WTC11 (cell line): ENCODE data around the gene PCED1A. TPM values are rescaled to one million over a fixed set of nuclear protein-coding genes. Genes with fewer than 3 reads are reported as not detected.

Experiments used
- ATAC-seq: fragments of 200-7000 bp; cut with Tn5 transposase; 2 replicates; pipeline ENCODE4 v1.10.0; 2021; ENCODE audit warnings: mild to moderate bottlenecking, moderate library complexity
- CTCF ChIA-PET: fragments of 300-600 bp; sonication (Branson Sonifier 250); formaldehyde crosslinking; loops from one replicate; lab custom pipeline; 2021; ENCODE audit warnings: antibody characterized with exemption; lab: Charles Lee
- POLR2A ChIA-PET: fragments of 350-600 bp; sonication (Branson Sonifier 250); formaldehyde crosslinking; loops from one replicate; lab custom pipeline; 2021; ENCODE audit warnings: antibody characterized with exemption; lab: Charles Lee
- DNase-seq: peaks from one replicate; pipeline ENCODE4 v3.0.0; 2021; ENCODE audit warnings: low spot score
- H3K27ac Mint-ChIP-seq: 2 replicates; pipeline ENCODE4 v1.8.0; 2021; ENCODE audit warnings: mixed read lengths
- H3K27me3 Mint-ChIP-seq: 2 replicates; pipeline ENCODE4 v1.8.0; 2021; ENCODE audit warnings: low read depth, mild to moderate bottlenecking, moderate library complexity, mixed read lengths
- H3K36me3 Mint-ChIP-seq: 2 replicates; pipeline ENCODE4 v1.8.0; 2021; ENCODE audit warnings: mixed read lengths
- H3K4me1 Mint-ChIP-seq: 2 replicates; pipeline ENCODE4 v1.8.0; 2022; ENCODE audit warnings: mixed read lengths
- H3K4me3 Mint-ChIP-seq: 2 replicates; pipeline ENCODE4 v1.8.0; 2021; ENCODE audit warnings: mild to moderate bottlenecking, moderate library complexity, mixed read lengths
- H3K9me3 Mint-ChIP-seq: 2 replicates; pipeline ENCODE4 v1.8.0; 2021; ENCODE audit warnings: mixed read lengths
- AR ChIP-seq: fragments of 250-450 bp; sonication (Bioruptor Pico); IDR thresholded peaks from 2 replicates; pipeline ENCODE4 v1.9.0; 2021; ENCODE audit warnings: mild to moderate bottlenecking
- ATF2 ChIP-seq: sonication (generic); formaldehyde crosslinking; IDR thresholded peaks from 2 replicates; pipeline ENCODE4 v1.8.1; 2022; ENCODE audit warnings: low read depth, missing genetic modification reagents, borderline replicate concordance
- CBFB ChIP-seq: sonication (generic); formaldehyde crosslinking; IDR thresholded peaks from 2 replicates; pipeline ENCODE4 v1.8.1; 2022; ENCODE audit warnings: mild to moderate bottlenecking, low read depth, missing genetic modification reagents
- EMX1 ChIP-seq: fragments of 250-450 bp; sonication (Bioruptor Pico); IDR thresholded peaks from 2 replicates; pipeline ENCODE4 v1.8.0; 2021; ENCODE audit warnings: mild to moderate bottlenecking
- FOXK1 ChIP-seq: sonication (generic); formaldehyde crosslinking; IDR thresholded peaks from 2 replicates; pipeline ENCODE4 v1.8.0; 2022; ENCODE audit warnings: mild to moderate bottlenecking, moderate library complexity, missing genetic modification reagents
- GABPB1 ChIP-seq: sonication (generic); formaldehyde crosslinking; IDR thresholded peaks from 2 replicates; pipeline ENCODE4 v1.8.1; 2023; ENCODE audit warnings: mild to moderate bottlenecking, missing genetic modification reagents
- HMGA2 ChIP-seq: fragments of 250-450 bp; sonication (Bioruptor Pico); IDR thresholded peaks from 2 replicates; pipeline ENCODE4 v1.4.0; 2021; ENCODE audit warnings: mild to moderate bottlenecking, moderate library complexity
- IRF2 ChIP-seq: sonication (generic); formaldehyde crosslinking; IDR thresholded peaks from 2 replicates; pipeline ENCODE4 v1.8.0; 2022; ENCODE audit warnings: low read depth, missing genetic modification reagents, borderline replicate concordance
- JAZF1 ChIP-seq: fragments of 250-450 bp; sonication (Bioruptor Pico); IDR thresholded peaks from 2 replicates; pipeline ENCODE4 v1.9.0; 2021; ENCODE audit warnings: moderate library complexity, mild to moderate bottlenecking, inconsistent platforms
- NR2C2 ChIP-seq: sonication (generic); formaldehyde crosslinking; IDR thresholded peaks from 2 replicates; pipeline ENCODE4 v1.8.0; 2022; ENCODE audit warnings: mild to moderate bottlenecking, missing genetic modification reagents
- SMAD3 ChIP-seq: sonication (generic); formaldehyde crosslinking; IDR thresholded peaks from 2 replicates; pipeline ENCODE4 v1.8.0; 2022; ENCODE audit warnings: missing genetic modification reagents, mild to moderate bottlenecking, borderline replicate concordance
- SOX15 ChIP-seq: fragments of 250-450 bp; sonication (Bioruptor Pico); IDR thresholded peaks from 2 replicates; pipeline ENCODE4 v1.9.0; 2021; ENCODE audit warnings: mild to moderate bottlenecking
- TEAD4 ChIP-seq: sonication (generic); formaldehyde crosslinking; IDR thresholded peaks from 2 replicates; pipeline ENCODE4 v1.8.0; 2022; ENCODE audit warnings: mild to moderate bottlenecking, missing genetic modification reagents
- ZBTB43 ChIP-seq: sonication (generic); formaldehyde crosslinking; IDR thresholded peaks from 2 replicates; pipeline ENCODE4 v1.8.1; 2023; ENCODE audit warnings: mild to moderate bottlenecking, missing genetic modification reagents
- ZNF138 ChIP-seq: sonication (generic); formaldehyde crosslinking; conservative IDR thresholded peaks from 2 replicates; pipeline ENCODE4 v1.8.1; 2022; ENCODE audit warnings: mild to moderate bottlenecking, moderate library complexity, missing genetic modification reagents
- ZNF263 ChIP-seq: sonication (generic); formaldehyde crosslinking; IDR thresholded peaks from 2 replicates; pipeline ENCODE4 v1.8.1; 2022; ENCODE audit warnings: low read depth, mild to moderate bottlenecking, moderate library complexity, missing genetic modification reagents
- ZNF396 ChIP-seq: fragments of 250-450 bp; sonication (Bioruptor Pico); IDR thresholded peaks from 2 replicates; pipeline ENCODE4 v1.8.0; 2021; ENCODE audit warnings: mild to moderate bottlenecking, moderate library complexity, borderline replicate concordance
- ZNF425 ChIP-seq: fragments of 250-450 bp; sonication (Bioruptor Pico); conservative IDR thresholded peaks from 2 replicates; pipeline ENCODE4 v1.9.0; 2021; ENCODE audit warnings: mild to moderate bottlenecking
- total RNA-seq: library from RNA; stranded (reverse); gene quantifications from 3 replicates; pipeline ENCODE4 v1.2.3, GENCODE V29; 2021
- TF ChIP-seq, protein P1 (sequence below): fragments of 250-450 bp; sonication (Bioruptor Pico); IDR thresholded peaks from 2 replicates; pipeline ENCODE4 v1.9.0; 2021; ENCODE audit warnings: mild to moderate bottlenecking, borderline replicate concordance
- TF ChIP-seq, protein P2 (sequence below): sonication (generic); formaldehyde crosslinking; conservative IDR thresholded peaks from 2 replicates; pipeline ENCODE4 v1.8.1; 2022; ENCODE audit warnings: mild to moderate bottlenecking, missing genetic modification reagents
- TF ChIP-seq, protein P3 (sequence below): sonication (generic); formaldehyde crosslinking; IDR thresholded peaks from 2 replicates; pipeline ENCODE4 v1.8.0; 2022; ENCODE audit warnings: mild to moderate bottlenecking, missing genetic modification reagents

PCED1A gene
- total RNA-seq, 1 experiment from 2014 or later: 19.7 TPM

DNA sequence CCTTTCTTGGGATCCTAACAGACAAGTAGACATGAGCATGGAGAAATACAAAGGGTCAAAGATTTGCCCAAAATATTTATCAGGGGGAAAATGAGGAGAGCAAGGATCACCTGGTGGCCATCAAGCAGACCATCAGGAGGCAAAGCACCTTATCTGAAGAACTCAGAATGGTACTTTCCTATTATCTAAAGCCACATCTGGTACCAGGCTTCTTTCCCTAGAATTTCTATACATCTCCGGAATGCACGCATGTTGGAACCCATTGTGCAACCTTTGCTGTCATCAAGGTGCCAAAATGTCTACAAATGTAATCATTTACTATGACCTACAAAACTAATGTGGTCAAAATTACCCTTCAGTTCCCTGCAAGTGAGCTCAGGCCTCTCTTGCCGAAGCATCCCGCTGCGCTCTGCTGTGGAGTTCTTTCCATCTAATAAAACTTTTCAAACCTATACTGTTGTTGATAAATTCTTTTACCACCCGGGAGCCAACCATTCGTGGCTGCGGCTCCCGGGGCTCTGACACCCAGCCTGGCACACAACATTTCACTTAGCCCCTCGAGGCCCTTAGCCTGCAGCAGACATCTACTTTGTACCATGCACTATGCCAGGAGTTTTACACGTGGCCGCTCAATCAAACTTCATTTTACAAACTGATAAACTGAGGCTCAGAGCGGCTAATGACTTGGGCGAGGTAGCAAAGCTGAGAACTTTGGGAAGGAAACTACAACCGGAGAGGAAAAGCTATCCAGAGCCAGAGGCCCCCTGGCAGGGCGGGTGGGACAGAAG is 36.2 kb downstream of the PCED1A start (continued):
- TF ChIP-seq, protein P1, sequence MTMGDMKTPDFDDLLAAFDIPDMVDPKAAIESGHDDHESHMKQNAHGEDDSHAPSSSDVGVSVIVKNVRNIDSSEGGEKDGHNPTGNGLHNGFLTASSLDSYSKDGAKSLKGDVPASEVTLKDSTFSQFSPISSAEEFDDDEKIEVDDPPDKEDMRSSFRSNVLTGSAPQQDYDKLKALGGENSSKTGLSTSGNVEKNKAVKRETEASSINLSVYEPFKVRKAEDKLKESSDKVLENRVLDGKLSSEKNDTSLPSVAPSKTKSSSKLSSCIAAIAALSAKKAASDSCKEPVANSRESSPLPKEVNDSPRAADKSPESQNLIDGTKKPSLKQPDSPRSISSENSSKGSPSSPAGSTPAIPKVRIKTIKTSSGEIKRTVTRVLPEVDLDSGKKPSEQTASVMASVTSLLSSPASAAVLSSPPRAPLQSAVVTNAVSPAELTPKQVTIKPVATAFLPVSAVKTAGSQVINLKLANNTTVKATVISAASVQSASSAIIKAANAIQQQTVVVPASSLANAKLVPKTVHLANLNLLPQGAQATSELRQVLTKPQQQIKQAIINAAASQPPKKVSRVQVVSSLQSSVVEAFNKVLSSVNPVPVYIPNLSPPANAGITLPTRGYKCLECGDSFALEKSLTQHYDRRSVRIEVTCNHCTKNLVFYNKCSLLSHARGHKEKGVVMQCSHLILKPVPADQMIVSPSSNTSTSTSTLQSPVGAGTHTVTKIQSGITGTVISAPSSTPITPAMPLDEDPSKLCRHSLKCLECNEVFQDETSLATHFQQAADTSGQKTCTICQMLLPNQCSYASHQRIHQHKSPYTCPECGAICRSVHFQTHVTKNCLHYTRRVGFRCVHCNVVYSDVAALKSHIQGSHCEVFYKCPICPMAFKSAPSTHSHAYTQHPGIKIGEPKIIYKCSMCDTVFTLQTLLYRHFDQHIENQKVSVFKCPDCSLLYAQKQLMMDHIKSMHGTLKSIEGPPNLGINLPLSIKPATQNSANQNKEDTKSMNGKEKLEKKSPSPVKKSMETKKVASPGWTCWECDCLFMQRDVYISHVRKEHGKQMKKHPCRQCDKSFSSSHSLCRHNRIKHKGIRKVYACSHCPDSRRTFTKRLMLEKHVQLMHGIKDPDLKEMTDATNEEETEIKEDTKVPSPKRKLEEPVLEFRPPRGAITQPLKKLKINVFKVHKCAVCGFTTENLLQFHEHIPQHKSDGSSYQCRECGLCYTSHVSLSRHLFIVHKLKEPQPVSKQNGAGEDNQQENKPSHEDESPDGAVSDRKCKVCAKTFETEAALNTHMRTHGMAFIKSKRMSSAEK: no peak
- no peak for TF ChIP-seq ZNF425 (CRISPR knock-in tag)
- no peak for TF ChIP-seq SMAD3 (CRISPR knock-in tag)
- no peak for TF ChIP-seq FOXK1
- TF ChIP-seq GABPB1 (CRISPR knock-in tag): no peak
- no peak for TF ChIP-seq ZNF138 (CRISPR knock-in tag)
- no peak for TF ChIP-seq HMGA2
- TF ChIP-seq ATF2 (CRISPR knock-in tag): no peak
- TF ChIP-seq, all 79 proteins: peak for 0

DNA sequence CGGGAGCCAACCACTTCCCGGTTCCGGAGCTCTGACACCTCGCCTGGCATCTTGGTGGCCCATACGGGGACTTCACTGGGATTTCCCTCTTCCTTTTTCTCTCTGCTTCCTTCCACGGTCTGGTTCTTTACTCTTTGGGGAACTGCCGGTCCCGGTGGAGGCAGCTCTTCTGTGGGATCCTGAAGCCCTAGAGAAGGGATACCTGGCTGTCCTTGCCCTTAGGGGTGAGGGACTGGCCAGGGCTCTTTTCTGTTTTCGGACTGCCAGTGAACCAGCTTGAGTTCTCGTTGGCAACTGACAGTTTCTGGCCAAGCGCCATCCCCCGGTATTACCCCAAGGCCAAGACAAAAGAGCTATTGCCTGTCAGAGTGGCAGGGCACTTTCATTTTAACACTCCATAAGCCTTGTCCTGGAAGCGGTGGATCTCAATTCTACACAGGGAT is 39.1 kb downstream of the PCED1A start:
- no peak for ATAC-seq
- ChIA-PET CTCF (interaction anchor here (0.6 to 4.5 kb wide), 12 partner anchors 15 to 133 kb away, joined by 3 to 24 read pairs (median 4); partner anchors contain the start of gene TMEM239), POLR2A (no interaction called here)
- H3K27me3 Mint-ChIP-seq: peaks cover 63% of the 10 kb centered on the region
- peaks cover 13% of the 10 kb centered on the region for H3K36me3 Mint-ChIP-seq
- H3K9me3 Mint-ChIP-seq: no peaks in the 10 kb centered on the region
- peak overlapping the region; percentile 81 for H3K4me3 Mint-ChIP-seq
- no peak overlapping the region for H3K27ac Mint-ChIP-seq
- DNase-seq: no peak
- peaks cover 36% of the 10 kb centered on the region for H3K4me1 Mint-ChIP-seq
- TF ChIP-seq ZNF396 (CRISPR knock-in tag) (no peak), AR (CRISPR knock-in tag) (no peak), SOX15 (CRISPR knock-in tag) (no peak), IRF2 (CRISPR knock-in tag) (no peak), CBFB (CRISPR knock-in tag) (no peak), TEAD4 (CRISPR knock-in tag) (no peak), ZNF138 (CRISPR knock-in tag) (no peak), JAZF1 (CRISPR knock-in tag) (no peak), GABPB1 (CRISPR knock-in tag) (no peak), ZBTB43 (no peak), ZNF263 (CRISPR knock-in tag) (no peak), NR2C2 (CRISPR knock-in tag) (no peak), EMX1 (no peak)
- TF ChIP-seq, protein P2, sequence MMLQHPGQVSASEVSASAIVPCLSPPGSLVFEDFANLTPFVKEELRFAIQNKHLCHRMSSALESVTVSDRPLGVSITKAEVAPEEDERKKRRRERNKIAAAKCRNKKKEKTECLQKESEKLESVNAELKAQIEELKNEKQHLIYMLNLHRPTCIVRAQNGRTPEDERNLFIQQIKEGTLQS (CRISPR knock-in tag): no peak
- TF ChIP-seq, protein P3, sequence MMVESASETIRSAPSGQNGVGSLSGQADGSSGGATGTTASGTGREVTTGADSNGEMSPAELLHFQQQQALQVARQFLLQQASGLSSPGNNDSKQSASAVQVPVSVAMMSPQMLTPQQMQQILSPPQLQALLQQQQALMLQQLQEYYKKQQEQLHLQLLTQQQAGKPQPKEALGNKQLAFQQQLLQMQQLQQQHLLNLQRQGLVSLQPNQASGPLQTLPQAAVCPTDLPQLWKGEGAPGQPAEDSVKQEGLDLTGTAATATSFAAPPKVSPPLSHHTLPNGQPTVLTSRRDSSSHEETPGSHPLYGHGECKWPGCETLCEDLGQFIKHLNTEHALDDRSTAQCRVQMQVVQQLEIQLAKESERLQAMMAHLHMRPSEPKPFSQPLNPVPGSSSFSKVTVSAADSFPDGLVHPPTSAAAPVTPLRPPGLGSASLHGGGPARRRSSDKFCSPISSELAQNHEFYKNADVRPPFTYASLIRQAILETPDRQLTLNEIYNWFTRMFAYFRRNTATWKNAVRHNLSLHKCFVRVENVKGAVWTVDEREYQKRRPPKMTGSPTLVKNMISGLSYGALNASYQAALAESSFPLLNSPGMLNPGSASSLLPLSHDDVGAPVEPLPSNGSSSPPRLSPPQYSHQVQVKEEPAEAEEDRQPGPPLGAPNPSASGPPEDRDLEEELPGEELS (CRISPR knock-in tag): no peak
